ENCODE results near the gene C11orf24. TPM values are rescaled to one million over a fixed set of nuclear protein-coding genes. Genes with fewer than 3 reads are reported as not detected.
A peak's percentile ranks its signal among the peaks of the same experiment; 100 is the strongest.

The C11orf24 gene
- polyA plus RNA-seq, 2 of the 4 experiments (the other 2 are of a cell fraction), result 29.4 to 43.8 TPM

- DNase-seq (ENCODE audit: low read depth in 1 of 2, low spot score in 1 of 2), result peak in 1 of 2 experiments; percentile 58
- FAIRE-seq, result no peak
- Histone ChIP-seq H3K4me3 (no peak overlapping the region), H3K27ac (peak overlapping the region; percentile 81 to 82), H3K4me2 (peak overlapping the region; percentile 90), H3K4me1 (peaks cover 31% of the 10 kb centered on the region), H3K9me3 (peaks cover 4% of the 10 kb centered on the region; the same call in 1 of the 3 replicates)
- POLR2A ChIA-PET, result interaction anchor here (0.5 to 2.8 kb wide), 4 partner anchors 15 to 1855 kb away, joined by 3 to 13 read pairs (median 4); partner anchors contain the start of genes ALDH3B1 and C11orf24
- CTCF ChIA-PET, result interaction anchor here (0.5 to 7.0 kb wide), 39 partner anchors 10 to 558 kb away, joined by 3 to 131 read pairs (median 7); partner anchors contain the start of genes C11orf24 and LRP5
- 66% methylated on average over 13 of the region's 15 CpGs for WGBS (ENCODE audit: missing lambda C conversion rate)
- peak; percentile 44 to 69 for ATAC-seq
- TF ChIP-seq E2F6 (IDR thresholded peaks at IDR 0.05; ENCODE audit: borderline replicate concordance, low read depth) (peak; percentile 35; the same call in 1 of the 2 replicates), PHF8 (IDR thresholded peaks at IDR 0.05; ENCODE audit: borderline replicate concordance, low read depth) (no peak), NPAS2 (CRISPR knock-in tag; IDR thresholded peaks at IDR 0.05; ENCODE audit: borderline replicate concordance) (no peak), MAX (IDR thresholded peaks at IDR 0.05) (peak; percentile 35; the same call in 1 of the 2 replicates), CBX8 (IDR thresholded peaks at IDR 0.05) (no peak), ZSCAN20 (CRISPR knock-in tag; IDR thresholded peaks at IDR 0.05) (no peak), SREBF2 (IDR thresholded peaks at IDR 0.05) (no peak), NFE2L2 (conservative IDR thresholded peaks at IDR 0.05; ENCODE audit: low read length) (no peak), POLR2AphosphoS2 (conservative IDR thresholded peaks at IDR 0.05; ENCODE audit: low read length) (no peak), KDM5A (IDR thresholded peaks at IDR 0.05) (no peak)
Observed at GRCh38 chr11:68298659-68299516, 27.1 kb upstream of the C11orf24 start.

GRCh38 chr11:68297812-68298658, 26.3 kb upstream of the C11orf24 start:
- DNase-seq (ENCODE audit: low read depth in 1 of 2, low spot score in 1 of 2), result peak; percentile 81 to 82
- peak overlapping the region; percentile 27; the same call in 2 of the 3 replicates for H3K4me3 ChIP-seq
- WGBS (ENCODE audit: missing lambda C conversion rate), result 8% methylated on average over 38 of the region's 40 CpGs

More at GRCh38 chr11:68297812-68298658, 26.3 kb upstream of the C11orf24 start:
- ATAC-seq (peak; percentile 87 to 95), FAIRE-seq (no peak)
- POLR2A ChIA-PET, result interaction anchor here (0.5 to 2.8 kb wide), 6 partner anchors 10 to 1856 kb away, joined by 3 to 13 read pairs (median 3); partner anchors contain the start of genes ALDH3B1 and C11orf24
- Histone ChIP-seq H3K27ac (peak overlapping the region; percentile 81 to 82), H3K4me1 (peaks cover 29% of the 10 kb centered on the region), H3K9me3 (no peaks in the 10 kb centered on the region), H3K4me2 (peak overlapping the region; percentile 90)
- TF ChIP-seq EP300 (IDR thresholded peaks at IDR 0.05) (no peak), ESRRA (IDR thresholded peaks at IDR 0.05; ENCODE audit: borderline replicate concordance, low read length) (no peak), TP53 (CRISPR knock-in tag; IDR thresholded peaks at IDR 0.05) (0 out of 2 replicates have a peak, but pooled peaks have one; percentile 22), CTCF (IDR thresholded peaks at IDR 0.05) (peak; percentile 97), POLR2AphosphoS2 (conservative IDR thresholded peaks at IDR 0.05; ENCODE audit: low read length) (no peak), EHF (CRISPR knock-in tag; IDR thresholded peaks at IDR 0.05) (0 out of 2 replicates have a peak, but pooled peaks have one; percentile 35), MYC (IDR thresholded peaks at IDR 0.05; ENCODE audit: borderline replicate concordance, low read length) (0 out of 2 replicates have a peak, but pooled peaks have one; percentile 68), SMC3 (IDR thresholded peaks at IDR 0.05) (peak; percentile 95), MAX (IDR thresholded peaks at IDR 0.05) (peak; percentile 80), E2F6 (IDR thresholded peaks at IDR 0.05; ENCODE audit: borderline replicate concordance, low read depth) (0 out of 2 replicates have a peak, but pooled peaks have one; percentile 43), JUN (IDR thresholded peaks at IDR 0.05) (0 out of 5 replicates have a peak, but pooled peaks of 1 of the 2 experiments have one; percentile 38), BHLHE40 (IDR thresholded peaks at IDR 0.05; ENCODE audit: low read depth, low read length) (no peak), MAZ (IDR thresholded peaks at IDR 0.05; ENCODE audit: borderline replicate concordance, low read depth, low read length) (0 out of 2 replicates have a peak, but pooled peaks have one; percentile 18), RAD21 (conservative IDR thresholded peaks at IDR 0.05 in 1 of 2, IDR thresholded peaks at IDR 0.05 in 1 of 2) (peak; percentile 89 to 96)
- CTCF ChIA-PET, result interaction anchor here (0.5 to 7.0 kb wide), 53 partner anchors 11 to 557 kb away, joined by 3 to 131 read pairs (median 6); partner anchors contain the start of genes C11orf24 and LRP5
